Thyroid gland (tissue), 4 donors: Measurements from ENCODE around the gene IL6ST.

Experiments used
- CTCF ChIP-seq, 6 experiments: fragments of 200-600 bp in 3 of 6; fragments of 450-650 bp in 3 of 6; sonication (generic) in 3 of 6; IDR thresholded peaks; one replicate each; pipeline ENCODE4 v1.5.1; 2016 to 2019; ENCODE audit warnings: antibody characterized with exemption in 6 of 6, mild to moderate bottlenecking in 2 of 6, inconsistent platforms in 1 of 6, moderate library complexity in 1 of 6
- POLR2A ChIP-seq, 2 donors: fragments of 450-650 bp; IDR thresholded peaks; one replicate each; pipeline ENCODE4 v1.6.1; 2017; ENCODE audit warnings: antibody characterized with exemption in 2 of 2, mild to moderate bottlenecking in 2 of 2, moderate library complexity in 1 of 2

DNA sequence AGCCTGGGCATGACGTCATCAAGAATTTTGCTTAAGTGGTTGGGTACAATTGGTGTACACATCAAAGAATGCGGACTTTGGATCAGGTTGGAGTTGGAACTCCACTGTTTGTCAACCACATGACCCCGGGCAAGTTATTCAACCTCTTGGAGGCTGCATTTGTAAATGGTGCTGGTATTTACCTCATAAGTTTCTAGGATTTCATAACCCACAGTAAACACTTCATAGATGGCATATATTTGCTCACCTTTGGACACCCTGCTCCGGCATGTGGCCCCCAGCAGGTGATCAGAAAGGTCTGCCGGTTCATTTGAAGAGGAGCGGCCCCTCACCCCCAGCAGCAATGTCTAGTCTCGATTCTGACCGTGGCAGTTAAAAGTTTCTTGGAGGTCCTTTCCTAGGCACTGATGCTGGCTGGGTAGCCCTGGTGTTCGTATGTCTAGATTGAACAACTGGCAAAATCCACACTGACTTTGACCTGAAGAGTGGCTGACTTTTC lies 60.6 kb downstream of the IL6ST start:
- TF ChIP-seq CTCF (IDR thresholded peaks at IDR 0.05) (no peak), POLR2A (IDR thresholded peaks at IDR 0.05) (no peak)
